Measurements from ENCODE around the gene GDPD3.
A peak's percentile ranks its signal among the peaks of the same experiment; 100 is the strongest.
"Not testable (repeated sequence)": the region's sequence is repeated elsewhere in the genome, so short reads cannot be mapped to it uniquely, and the experiment has no call there.

The GDPD3 gene, protein sequence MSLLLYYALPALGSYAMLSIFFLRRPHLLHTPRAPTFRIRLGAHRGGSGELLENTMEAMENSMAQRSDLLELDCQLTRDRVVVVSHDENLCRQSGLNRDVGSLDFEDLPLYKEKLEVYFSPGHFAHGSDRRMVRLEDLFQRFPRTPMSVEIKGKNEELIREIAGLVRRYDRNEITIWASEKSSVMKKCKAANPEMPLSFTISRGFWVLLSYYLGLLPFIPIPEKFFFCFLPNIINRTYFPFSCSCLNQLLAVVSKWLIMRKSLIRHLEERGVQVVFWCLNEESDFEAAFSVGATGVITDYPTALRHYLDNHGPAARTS

DNA sequence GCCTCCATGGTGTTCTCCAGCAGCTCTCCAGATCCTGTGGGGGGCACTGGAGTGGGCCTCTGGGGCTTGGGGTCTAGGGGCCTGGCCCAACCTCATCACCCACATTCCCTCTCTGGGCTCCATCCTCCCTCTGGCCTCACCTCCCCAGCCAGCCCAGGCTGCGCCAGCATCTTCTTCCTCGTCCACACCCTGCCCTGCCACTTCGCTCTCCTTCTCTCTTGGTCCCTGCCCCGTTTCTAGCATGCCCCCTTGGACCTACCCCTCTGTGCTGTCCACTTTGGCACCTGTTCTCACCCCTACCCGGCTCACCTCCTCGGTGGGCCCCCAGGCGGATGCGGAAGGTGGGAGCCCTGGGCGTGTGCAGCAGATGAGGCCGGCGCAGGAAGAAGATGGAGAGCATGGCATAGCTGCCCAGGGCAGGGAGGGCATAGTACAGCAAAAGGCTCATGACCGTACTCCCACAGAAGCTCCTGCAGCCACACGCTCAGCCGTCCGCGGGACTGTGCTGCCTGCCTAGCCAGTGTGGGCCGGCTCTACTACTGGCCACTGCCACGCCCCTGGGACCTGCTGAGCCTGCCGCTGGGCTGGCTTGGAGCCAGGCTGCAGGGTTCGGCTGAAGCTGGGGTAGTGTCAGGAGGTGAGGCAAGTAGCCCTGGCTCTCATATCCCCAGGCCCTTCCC is at the start of gene GDPD3:
GDPD3 (minus strand) TSS at position 507 of the 680 bp plus-strand sequence; CDS start at position 448, 59 bp downstream.
- DNase-seq, result peak; percentile 32

DNA sequence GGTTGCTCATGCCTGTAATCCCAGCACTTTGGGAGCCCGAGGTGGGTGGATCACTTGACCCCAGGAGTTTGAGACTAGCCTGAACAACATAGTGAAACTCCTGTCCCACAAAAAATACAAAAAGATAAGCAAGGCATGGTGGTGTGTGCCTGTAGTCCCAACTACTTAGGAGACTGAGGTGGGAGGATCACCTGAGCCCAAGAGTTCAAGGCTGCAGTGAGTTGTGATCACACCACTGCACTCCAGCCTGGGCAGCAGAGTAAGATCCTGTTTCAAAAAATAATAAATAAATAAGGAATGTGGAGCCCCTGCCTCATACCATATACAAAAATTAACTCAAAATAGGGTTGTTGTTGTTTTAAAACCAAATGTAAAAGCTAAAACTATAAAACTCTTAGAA is 43.9 kb upstream of the GDPD3 start:
- no peak for DNase-seq

DNA sequence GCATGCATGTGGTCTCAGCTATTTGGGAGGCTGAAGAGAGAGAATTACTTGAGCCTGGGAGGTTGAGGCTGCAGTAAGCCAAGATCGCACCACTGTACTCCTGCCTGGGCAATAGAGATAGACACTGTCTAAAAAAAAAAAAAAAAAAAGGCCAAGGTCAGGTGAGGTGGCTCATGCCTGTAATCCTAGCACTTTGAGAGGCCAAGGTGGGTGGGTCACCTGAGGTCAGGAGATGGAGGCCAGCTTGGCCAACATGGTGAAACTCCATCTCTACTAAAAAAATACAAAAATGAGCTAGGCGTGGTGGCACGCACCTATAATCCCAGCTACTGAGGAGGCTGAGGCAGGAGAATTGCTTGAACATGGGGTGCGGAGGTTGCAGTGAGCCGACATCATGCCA is 41.9 kb upstream of the GDPD3 start:
- no peak for DNase-seq

DNA sequence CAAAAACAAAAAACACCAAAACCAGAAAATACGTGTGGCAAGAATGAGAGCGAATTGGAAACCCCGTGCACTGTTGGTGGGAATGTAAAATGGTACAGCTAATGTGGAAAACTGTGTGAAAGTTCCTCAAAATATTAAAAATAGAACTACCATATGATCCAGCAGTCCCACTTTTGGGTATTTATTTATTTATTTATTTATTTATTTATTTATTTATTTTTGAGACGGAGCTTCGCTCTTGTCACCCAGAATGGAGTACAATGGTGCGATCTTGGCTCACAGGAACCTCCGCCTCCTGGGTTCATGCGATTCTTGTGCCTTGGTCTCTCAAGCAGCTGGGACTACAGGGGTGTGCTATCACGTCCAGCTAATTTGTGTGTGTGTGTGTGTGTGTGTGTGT is 39.2 kb upstream of the GDPD3 start:
- DNase-seq, result no peak

DNA sequence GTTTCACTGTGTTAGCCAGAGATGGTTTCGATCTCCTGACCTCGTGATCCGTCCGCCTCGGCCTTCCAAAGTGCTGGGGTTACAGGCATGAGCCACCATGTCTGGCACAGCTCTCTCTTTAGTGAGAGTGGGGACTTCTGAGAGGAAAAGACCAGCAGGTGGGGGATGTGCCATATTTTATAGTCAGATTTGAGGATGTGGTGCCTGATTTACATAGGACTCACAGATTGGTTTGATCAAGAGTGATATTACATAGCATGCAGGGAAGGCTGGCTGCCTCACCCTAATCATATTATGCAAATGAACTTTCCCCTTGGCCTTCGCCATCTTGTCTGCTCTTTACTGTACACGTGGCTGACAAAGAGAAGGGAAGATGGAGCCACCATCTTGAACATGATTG is 37.8 kb upstream of the GDPD3 start:
- no peak for DNase-seq

DNA sequence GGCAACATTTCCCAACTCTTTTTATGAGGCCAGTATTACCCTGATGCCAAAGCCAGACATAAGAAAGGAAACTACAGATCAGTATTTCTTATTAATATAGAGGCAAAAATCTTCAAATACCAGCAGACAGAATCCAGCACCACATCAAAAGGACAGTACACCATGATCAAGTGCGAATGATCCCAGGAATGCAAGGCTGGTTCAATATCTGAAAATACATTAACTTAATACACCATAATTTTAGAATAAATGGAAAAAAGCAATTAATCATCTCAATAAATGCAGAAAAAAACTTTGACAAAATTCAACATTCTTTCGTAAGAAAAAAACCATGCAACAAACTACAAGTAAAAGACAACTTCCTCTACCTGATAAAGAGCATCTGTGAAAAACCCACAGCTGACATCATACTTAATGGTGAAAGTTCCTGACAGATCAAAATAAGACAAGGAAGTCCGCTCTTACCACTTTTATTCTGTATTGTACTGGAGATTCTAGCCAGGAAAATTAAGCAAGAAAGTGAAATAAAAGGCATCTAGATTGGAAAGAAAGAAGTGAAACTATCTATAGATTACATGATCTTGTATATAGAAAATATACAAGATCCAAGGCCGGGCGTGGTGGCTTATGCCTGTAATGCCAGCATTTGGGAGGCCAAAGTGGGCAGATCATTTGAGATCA is 36.1 kb upstream of the GDPD3 start:
- no peak for DNase-seq

DNA sequence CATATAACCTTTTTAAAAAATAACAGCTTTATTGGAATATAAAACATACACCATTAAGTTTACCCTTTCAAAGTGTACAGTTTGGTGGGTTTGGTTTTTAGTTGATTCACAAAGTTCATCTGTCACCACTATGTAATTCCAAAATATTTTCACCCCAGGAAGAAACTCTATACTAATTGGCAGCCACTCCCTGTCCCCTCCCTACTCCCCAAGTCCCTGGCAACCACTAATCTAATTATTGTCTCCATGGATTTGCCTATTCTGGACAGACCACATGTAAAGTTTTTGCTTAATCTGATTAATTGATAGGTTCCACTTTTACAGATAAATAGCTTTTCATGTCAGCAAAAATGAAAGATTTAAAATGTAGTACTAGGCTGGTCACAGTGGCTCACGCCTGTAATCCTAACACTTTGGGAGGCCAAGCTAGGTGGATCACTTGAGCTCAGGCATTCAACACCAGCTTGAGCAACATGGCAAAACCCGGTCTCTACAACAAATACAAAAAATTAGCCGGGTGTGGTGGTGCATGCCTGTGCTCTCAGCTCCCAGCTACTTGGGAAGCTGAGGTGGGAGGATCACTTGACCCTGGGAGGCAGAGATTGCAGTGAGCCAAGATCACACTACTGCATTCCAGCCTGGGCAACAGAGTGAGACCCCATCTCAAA is 34.6 kb upstream of the GDPD3 start:
- no peak for DNase-seq

DNA sequence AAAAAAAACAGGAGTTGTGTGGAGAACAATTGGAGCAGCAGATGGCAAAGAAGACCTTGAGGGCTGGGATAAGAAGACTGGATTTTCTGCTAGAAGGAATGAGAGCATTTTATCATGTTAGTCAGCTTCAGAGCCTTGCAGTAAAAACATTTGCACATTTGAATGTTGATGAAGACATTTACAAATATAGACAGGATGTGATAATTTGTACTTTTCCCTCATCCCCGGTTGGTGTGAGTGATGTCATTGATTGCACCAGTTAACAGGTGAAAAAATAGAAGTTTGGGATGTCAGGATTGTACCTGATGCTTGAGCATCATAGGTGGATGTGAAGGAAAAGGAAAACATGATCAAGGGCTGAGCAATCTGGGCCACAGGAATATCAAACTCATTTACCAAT is 32.3 kb upstream of the GDPD3 start:
- DNase-seq, result no peak

DNA sequence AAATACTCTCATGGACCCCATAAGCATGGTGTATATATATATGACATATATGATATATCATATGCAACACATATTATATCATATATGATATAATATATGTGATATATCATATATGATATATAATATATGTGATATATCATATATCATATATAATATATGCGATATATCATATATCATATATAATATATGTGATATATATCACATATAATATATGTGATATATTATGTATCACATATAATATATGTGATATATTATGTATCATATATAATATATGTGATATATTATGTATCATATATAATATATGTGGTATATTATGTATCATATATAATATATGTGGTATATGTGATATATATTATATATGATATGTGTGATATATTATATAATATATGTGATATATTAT is 31.6 kb upstream of the GDPD3 start:
- no peak for DNase-seq

DNA sequence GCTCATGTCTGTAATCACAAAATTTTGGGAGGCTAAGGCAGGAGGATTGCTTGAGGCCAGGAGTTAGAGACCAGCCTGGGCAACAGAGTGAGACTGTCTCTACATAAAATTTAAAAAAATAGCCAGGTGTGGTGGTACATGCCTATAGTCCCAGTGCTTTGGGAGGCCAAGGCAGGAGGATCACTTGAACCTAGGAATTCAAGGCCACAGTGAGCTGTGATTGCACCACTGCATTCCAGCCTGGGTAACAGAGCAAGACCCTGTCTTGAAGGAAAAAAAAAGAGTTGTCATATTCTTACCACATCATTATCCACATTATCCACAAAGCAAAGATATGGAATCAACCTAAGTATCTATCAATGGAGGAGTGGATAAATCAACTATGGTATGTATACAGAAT is 30.7 kb upstream of the GDPD3 start:
- DNase-seq, result no peak

DNA sequence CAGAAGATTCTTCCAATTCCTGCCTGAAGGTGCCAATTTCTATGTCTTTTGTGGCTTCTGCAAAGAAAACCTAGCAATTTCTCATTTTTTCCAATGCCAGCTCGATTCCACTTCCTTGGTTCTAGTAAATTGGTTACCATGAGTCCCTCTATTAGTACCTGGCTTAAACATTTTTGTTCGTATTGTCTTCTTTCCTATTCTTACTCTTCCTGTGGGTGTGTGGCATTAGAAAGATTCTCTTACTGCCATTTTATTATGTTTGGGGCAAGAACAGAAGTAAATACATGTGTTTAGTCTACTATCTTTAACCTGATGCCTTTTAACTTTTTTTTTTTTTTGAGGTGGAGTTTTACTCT is 30.0 kb upstream of the GDPD3 start:
- DNase-seq, result no peak

DNA sequence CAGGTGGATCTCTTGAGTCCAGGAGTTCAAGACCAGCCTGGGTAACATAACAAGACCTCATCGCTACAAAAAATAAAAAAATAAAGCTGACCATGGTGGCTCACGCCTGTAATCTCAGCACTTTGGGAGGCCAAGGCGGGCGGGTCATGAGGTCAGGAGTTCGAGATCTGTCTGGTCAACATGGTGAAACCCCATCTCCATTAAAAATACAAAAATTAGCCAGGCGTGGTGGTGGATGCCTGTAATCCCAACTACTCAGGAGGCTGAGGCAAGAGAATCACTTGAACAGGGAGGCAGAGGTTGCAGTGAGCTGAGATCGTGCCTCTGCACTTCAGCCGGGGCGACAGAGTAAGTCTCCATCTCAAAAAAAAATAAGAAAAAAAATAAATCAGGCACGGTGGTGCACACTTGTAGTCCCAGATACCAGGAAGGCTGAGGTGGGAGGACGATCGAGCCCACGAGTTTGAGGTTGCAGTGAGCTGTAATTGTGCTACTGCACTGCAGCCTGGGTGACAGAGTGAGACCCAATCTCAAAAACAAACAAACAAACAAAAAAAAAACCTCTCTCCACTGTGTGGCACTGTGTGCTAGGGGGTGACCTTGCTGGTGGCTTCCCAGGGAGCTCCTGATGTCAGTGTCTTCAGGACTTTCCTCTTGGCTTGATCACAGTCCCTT is 29.5 kb upstream of the GDPD3 start:
- DNase-seq, result peak; percentile 41

DNA sequence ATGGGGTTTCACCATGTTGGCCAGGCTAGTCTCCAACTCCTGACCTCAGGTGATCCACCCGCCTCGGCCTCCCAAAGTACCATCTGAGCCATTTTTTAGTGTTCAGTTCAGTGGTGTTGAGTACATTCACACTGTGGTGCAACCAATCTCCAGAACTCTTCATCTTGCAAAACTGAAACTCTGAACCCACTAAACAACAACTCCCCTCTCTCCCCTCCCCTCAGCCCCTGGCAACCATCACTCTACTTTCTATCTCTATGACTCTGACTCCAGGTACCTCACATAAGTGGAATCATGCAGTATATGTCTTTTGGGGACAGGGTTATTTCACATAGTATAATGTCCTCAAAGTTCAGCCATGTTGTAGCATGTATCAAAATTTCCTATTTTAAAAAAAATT is 28.4 kb upstream of the GDPD3 start:
- DNase-seq, result no peak

DNA sequence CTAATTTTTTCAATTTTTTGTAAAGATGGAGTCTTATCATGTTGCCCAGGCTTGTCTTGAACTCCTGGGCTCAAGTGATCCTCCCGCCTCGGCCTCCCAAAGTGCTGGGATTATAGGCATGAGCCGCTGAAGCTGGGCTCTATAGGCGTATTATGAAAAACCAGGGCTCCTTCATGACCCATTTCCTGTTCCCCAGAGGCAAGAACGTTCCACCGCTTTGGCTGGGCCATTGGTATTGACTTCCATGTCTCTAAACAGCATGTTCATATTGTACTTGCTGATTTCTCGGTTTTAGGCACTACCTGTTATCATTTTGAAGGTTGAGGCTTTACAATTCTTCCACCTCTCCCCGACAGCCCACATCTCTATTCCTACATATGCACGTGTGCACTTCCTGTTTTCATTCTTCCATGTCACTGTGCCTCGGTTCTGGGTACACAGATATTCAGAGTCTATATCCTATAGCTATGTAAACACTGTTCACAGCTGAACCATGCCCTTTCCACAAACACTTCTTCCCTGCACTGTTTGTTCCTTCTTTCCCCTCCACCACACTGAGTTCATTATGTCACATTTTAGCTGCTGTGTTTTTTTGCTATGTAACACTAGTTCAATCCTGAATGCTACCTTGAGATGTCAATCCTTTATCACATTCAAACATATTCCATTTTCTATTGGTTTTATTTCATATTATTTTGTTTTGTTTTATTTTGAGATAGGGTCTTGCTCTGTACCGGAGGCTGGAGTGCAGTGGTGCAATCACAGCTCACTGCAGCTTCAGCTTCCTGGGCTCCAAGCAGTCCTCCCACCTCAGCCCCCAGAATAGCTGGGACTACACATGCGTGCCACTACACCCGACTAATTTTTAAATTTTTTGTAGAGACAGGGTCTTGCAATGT is 26.5 kb upstream of the GDPD3 start:
- DNase-seq, result peak; percentile 91

DNA sequence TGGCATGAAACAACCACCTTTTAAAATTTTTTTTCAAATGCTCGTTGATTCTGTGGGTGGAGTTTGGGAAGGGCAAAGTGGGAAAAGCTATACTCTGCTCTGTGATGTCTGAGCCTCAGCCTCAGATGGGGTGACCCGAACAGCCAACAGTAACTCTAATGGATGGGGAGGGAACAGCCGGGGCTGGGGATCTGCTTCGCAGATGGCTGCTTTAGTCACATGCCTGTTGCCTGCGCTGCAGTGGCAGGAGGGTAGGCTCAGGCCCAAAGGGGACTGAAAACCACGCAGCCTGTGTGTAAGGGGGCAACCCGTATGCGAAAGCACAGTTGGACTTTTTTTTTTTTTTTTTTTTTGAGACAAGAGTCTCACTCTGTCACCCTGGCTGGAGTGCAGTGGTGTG is 24.6 kb upstream of the GDPD3 start:
- no peak for DNase-seq

DNA sequence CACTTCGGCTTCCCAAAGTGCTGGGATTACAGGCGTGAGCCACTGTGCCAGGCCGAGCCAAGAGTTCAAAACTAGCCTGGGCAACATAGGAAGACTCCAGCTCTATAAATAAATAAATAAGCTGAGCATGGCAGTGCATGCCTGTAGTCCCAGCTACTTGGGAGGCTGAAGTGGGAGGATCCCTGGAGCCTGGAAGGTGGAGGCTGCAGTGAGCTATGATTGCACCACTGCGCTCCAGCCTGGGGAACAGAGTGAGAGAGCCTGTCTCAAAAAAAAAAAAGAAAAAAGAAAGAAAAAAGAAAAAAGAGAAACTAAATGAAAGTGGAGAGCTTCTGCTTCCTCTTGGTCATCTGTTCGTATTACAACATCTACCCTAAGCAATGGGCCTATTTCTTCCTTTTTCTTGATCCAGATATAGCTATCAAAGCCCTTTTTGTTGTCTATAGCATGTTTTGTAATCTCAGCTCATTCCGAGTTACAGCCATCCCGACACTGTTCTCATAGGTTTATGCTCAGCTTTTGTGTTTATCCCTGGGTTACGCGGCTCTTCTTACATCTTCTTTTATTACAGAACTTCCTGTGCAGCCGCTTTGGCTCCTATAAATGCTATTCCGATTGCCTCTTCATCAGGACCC is 23.8 kb upstream of the GDPD3 start:
- DNase-seq, result no peak

DNA sequence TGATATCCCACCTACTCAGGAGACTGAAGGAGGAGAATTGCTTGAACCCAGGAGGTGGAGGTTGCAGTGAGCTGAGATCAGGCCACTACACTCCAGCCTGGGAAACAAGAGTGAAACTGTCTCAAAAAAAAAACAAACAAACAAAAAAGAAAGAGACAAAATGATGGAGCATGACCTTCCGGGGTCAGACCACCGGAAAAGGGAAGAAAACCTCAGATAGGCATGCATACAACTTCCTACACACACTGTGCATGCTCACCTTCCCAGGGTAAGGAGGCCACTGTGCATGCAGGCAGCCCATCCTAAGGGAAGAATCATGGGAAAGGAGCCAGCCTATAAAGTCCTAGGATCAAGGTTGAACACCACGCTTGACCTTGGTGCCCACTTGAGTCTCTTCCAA is 19.3 kb upstream of the GDPD3 start:
- DNase-seq, result no peak

DNA sequence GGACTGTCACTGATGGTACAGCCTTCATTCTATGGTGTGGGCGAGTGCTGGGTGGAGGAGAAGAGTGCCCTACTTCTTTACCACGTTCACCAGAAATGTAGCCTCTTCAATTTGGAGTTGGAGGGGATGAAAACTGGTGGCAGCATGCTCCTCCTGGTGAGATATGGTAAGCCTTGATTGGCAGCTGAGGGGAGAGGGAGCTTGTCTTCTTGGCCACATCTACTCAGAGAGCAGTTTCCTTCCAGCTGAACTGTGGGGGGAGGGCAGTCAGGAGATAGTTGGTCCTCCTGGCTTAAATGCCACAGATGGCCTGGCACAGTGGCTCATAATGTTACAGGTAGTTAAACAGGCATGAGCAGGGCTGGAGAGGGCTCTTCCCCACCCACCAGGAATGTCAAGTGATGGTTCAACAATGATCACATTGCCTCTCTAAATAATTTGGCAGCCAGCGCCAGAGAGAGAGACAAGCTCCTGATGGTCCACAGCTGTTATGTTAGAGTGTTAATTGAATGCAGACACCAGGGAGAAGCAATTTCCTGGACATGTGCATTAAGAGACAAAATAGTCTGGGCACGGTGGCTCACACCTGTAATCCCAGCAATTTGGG is 18.6 kb upstream of the GDPD3 start:
- peak; percentile 39 for DNase-seq

DNA sequence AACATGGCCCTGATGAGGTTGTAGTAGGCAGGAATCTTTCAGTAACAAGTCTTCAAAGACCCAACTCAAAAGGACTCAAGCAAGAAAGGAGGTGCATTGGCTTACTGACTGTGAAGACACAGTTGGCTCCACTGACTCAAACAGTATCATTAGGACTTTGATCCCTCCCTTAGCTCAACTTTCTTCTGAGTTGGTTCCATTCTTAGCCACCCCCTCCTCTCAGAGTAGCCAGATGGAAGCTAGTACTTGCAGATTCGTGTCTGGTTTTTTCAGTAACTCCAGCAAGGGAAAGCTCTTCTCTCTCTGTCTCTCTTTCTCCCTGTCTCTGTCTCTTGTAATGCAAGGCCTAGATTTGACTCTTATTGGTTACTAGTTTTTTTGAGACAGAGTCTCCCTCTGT is 14.7 kb upstream of the GDPD3 start:
- no peak for DNase-seq

DNA sequence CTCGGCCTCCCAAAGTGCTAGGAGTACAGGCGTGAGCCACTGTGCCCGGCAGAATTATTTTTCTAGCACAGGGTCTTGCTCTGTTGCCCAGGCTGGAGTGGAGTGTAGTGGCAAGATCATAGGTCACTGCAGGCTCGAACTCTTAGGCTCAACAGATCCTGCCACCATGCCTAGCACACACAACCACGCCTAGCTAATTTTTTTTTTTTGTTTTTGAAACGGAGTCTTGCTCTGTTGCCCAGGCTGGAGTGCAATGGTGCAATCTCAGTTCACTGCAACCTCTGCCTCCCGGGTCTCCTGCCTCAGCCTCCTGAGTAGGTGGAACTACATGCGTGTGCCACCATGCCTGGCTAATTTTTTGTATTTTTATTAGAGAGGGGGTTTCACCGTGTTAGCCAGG is 12.4 kb upstream of the GDPD3 start:
- not testable (repeated sequence) for DNase-seq

DNA sequence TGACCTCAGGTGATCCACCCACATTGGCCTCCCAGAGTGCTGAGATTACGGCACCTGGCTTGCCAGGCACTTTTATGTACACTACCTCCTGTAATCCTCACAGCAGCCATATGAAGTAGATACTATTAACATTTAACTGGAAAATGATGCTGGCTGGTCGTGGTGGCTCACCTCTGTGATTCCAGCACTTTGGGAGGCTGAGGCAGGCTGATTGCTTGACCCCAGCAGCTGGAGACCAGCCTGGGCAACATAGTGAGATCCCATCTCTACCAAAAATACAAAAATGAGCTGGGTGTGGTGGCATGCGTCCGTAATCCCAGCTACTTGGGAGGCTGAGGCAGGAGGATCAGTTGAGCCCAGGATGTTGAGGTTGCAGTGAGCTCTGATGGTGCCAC is 11.6 kb upstream of the GDPD3 start:
- no peak for DNase-seq

Measured in DMS53 (cell line).